Cardiac muscle cell (in vitro differentiated cells and primary cell): ENCODE data around the gene CD93. TPM values are rescaled to one million over a fixed set of nuclear protein-coding genes. Genes with fewer than 3 reads are reported as not detected.

Experiments used
- DNase-seq, 2 donors: peaks; one replicate each; pipeline versions ENCODE4 v3.0.0 to v3.0.0-alpha.2; 2010 to 2017; ENCODE audit warnings: low read depth in 1 of 2, low spot score in 1 of 2
- H3K27ac ChIP-seq: fragments of 200-600 bp; sonication (generic); 2 replicates; pipeline ENCODE4 v1.5.1; 2016
- H3K27me3 ChIP-seq: fragments of 200-600 bp; sonication (generic); 2 replicates; pipeline ENCODE4 v1.6.0; 2016; ENCODE audit warnings: control low read depth
- H3K36me3 ChIP-seq: fragments of 200-600 bp; sonication (generic); 2 replicates; pipeline ENCODE4 v1.5.1; 2016; ENCODE audit warnings: control low read depth
- H3K4me1 ChIP-seq: fragments of 200-600 bp; sonication (generic); 2 replicates; pipeline ENCODE4 v1.8.1; 2017; ENCODE audit warnings: low read depth, mild to moderate bottlenecking, mixed run types
- H3K4me3 ChIP-seq: fragments of 200-600 bp; sonication (generic); 2 replicates; pipeline ENCODE4 v1.5.1; 2016; ENCODE audit warnings: mild to moderate bottlenecking
- H3K9me3 ChIP-seq: fragments of 200-600 bp; sonication (generic); 2 replicates; pipeline ENCODE4 v1.5.1; 2017; ENCODE audit warnings: low read depth, mild to moderate bottlenecking, control low read depth
- polyA plus RNA-seq: library from polyadenylated mRNA; unstranded; fragments of >200 nt; fragmentation: Nextera tagmentation; extraction: Ambion mirVana; gene quantifications from 2 replicates; pipeline ENCODE4 v1.2.1, GENCODE V29; 2016
- total RNA-seq: library from RNA; depleted of rRNA; stranded (reverse); fragments of >200 nt; gene quantifications from 2 replicates; pipeline ENCODE4 v1.2.3, GENCODE V29; 2016
- TF ChIP-seq, protein P1 (sequence below): IDR thresholded peaks from 2 replicates; pipeline ENCODE4 v1.5.1; 2012; ENCODE audit warnings: low read depth, mild to moderate bottlenecking, low read length

Gene CD93
- total and polyA plus RNA-seq, 2 experiments from 2014 or later, result 0.15 to 0.63 TPM

DNA sequence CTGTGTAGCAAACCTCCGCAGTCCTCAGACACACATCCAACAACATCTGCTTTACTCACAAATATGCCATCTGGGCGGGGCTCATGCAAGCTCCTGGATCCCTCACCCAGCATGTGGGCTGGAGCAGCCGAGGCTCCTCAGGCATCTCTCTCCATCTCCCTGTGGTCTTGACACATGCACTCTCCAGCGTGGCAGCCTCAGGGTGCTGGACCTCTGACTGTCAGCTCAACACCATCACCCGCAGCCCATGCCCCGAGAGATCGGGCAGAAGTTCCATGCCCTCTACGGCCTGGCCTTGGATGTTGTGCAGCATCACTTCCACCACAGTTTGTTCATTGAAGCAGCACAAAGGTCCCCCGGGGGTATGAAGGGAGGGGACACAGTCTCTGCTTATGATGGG, 32.6 kb upstream of the CD93 start:
- Histone ChIP-seq H3K27ac (no peak overlapping the region), H3K4me1 (peaks cover 23% of the 10 kb centered on the region), H3K36me3 (no peaks in the 10 kb centered on the region), H3K4me3 (no peak overlapping the region), H3K27me3 (no peaks in the 10 kb centered on the region), H3K9me3 (no peaks in the 10 kb centered on the region)
- DNase-seq, result no peak
- TF ChIP-seq, protein P1, sequence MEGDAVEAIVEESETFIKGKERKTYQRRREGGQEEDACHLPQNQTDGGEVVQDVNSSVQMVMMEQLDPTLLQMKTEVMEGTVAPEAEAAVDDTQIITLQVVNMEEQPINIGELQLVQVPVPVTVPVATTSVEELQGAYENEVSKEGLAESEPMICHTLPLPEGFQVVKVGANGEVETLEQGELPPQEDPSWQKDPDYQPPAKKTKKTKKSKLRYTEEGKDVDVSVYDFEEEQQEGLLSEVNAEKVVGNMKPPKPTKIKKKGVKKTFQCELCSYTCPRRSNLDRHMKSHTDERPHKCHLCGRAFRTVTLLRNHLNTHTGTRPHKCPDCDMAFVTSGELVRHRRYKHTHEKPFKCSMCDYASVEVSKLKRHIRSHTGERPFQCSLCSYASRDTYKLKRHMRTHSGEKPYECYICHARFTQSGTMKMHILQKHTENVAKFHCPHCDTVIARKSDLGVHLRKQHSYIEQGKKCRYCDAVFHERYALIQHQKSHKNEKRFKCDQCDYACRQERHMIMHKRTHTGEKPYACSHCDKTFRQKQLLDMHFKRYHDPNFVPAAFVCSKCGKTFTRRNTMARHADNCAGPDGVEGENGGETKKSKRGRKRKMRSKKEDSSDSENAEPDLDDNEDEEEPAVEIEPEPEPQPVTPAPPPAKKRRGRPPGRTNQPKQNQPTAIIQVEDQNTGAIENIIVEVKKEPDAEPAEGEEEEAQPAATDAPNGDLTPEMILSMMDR, result no peak

DNA sequence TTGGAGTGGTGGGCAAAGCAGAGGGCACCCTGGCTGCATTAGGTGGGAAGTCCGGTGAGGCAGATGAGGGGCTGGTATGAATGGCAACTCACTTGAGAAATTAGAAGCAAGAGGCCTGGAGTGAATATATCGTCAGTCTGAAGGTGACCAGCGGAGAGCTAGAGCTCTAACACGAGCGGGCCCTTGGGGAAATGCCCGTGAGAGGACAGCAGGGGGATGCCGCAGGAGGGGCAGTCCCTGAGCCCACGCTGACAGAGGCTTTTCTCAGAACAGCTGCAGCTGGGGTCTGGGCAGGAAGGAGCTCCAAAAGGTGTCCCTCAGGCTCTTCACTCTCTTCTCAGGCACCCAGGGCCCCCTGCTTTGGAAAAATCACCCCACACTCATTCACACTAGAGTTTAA, 32.0 kb upstream of the CD93 start:
- no peak overlapping the region for H3K4me3 ChIP-seq
- H3K27me3 ChIP-seq, result no peaks in the 10 kb centered on the region
- TF ChIP-seq, protein P1, result no peak
- no peak for DNase-seq
- H3K36me3 ChIP-seq, result no peaks in the 10 kb centered on the region
- H3K9me3 ChIP-seq, result no peaks in the 10 kb centered on the region
- H3K27ac ChIP-seq, result no peak overlapping the region
- peaks cover 23% of the 10 kb centered on the region for H3K4me1 ChIP-seq

DNA sequence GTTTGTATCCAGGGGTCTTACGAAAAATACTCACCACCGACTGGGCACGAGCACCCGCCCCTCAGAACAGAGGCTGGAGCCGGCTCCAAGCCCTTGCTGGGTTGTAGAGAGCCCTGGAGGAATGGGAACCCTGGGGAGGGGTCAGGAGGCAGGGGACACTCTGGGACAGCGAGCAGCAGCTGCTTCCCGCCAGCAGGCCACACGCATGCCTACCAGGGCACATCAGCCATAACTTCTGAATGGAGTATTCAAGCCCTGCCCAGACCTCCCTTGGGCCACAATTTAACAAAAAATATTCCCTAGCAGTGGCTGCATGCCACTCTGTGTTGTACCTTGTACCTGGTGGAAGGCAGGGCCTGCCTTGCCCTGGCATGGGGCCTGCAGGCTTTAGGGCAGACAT, 31.6 kb upstream of the CD93 start:
- Histone ChIP-seq H3K27me3 (no peaks in the 10 kb centered on the region), H3K27ac (no peak overlapping the region), H3K4me1 (peaks cover 23% of the 10 kb centered on the region), H3K36me3 (no peaks in the 10 kb centered on the region), H3K4me3 (no peak overlapping the region), H3K9me3 (no peaks in the 10 kb centered on the region)
- TF ChIP-seq, protein P1, result no peak
- no peak for DNase-seq

DNA sequence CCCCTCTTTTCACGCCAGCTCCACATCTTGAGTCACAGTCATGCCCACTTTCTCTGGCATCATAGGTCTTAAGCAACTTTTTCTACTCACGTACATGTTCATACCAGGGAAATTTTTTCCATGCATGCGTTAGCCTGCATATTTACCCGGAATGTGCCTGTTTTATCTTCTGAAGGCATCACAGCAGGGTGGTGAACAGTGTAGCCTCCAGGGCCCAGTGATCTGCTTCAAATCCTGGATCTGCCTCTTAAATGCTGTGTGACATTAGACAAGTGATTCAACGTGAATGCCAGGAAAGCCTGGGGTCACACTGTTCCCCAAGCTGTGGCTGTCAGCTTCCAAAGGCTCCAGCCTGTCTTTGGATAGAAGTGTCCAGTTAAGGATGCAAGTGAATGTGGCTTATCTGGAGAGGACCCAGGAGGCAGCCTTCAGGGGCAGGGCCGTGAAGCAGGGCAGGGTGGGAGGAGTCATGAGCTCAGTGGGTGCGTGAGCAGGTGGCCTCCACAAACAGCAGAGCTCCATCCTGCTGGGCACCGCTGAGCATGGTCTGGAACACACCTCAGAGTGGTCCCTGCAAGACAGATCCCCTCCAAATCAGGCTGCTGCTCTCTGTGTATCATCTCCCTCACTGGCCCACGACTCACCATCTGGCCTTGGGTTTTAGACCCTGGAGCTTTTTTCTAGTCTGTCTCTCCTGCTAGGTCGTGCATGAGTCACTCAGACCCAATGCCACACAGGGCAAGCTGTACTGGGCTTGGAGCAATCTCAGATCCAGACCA, 30.4 kb upstream of the CD93 start:
- no peak overlapping the region for H3K4me3 ChIP-seq
- no peaks in the 10 kb centered on the region for H3K27me3 ChIP-seq
- H3K4me1 ChIP-seq, result peaks cover 15% of the 10 kb centered on the region
- H3K36me3 ChIP-seq, result no peaks in the 10 kb centered on the region
- TF ChIP-seq, protein P1, result no peak
- peak overlapping the region; percentile 36 for H3K27ac ChIP-seq
- H3K9me3 ChIP-seq, result no peaks in the 10 kb centered on the region
- peak in 1 of 2 donors; percentile 27 for DNase-seq

DNA sequence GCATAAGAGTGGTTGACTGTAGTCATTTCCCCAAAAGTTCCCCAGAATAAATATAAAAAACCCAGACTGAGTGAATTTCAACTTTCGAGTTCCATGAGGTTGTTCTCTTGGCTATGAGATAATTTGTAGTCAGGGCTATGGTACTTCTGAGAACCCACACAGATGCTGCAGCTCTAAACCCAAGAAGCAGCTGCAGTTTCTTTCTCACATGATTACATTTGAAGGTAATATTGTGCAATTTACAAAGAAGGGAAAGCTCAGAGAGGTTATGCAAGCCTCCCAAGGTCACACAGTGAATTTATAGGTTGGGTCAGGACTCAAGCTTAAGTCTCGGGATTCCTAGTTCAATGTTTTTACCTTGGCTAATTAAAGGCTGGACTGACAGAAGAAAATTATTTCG, 29.7 kb upstream of the CD93 start:
- H3K4me1 ChIP-seq, result peaks cover 8% of the 10 kb centered on the region
- no peak overlapping the region for H3K27ac ChIP-seq
- TF ChIP-seq, protein P1, result no peak
- H3K9me3 ChIP-seq, result no peaks in the 10 kb centered on the region
- no peaks in the 10 kb centered on the region for H3K36me3 ChIP-seq
- DNase-seq, result no peak
- H3K4me3 ChIP-seq, result no peak overlapping the region
- no peaks in the 10 kb centered on the region for H3K27me3 ChIP-seq
